Fibroblast of skin of back (primary cell): ENCODE results near the gene PCDHB16.
"Not testable (repeated sequence)": the region's sequence is repeated elsewhere in the genome, so short reads cannot be mapped to it uniquely, and the experiment has no call there.

Experiments
- DNase-seq: peaks from one replicate; pipeline ENCODE4 v3.0.0-alpha.2; 2013

Gene PCDHB16

DNA sequence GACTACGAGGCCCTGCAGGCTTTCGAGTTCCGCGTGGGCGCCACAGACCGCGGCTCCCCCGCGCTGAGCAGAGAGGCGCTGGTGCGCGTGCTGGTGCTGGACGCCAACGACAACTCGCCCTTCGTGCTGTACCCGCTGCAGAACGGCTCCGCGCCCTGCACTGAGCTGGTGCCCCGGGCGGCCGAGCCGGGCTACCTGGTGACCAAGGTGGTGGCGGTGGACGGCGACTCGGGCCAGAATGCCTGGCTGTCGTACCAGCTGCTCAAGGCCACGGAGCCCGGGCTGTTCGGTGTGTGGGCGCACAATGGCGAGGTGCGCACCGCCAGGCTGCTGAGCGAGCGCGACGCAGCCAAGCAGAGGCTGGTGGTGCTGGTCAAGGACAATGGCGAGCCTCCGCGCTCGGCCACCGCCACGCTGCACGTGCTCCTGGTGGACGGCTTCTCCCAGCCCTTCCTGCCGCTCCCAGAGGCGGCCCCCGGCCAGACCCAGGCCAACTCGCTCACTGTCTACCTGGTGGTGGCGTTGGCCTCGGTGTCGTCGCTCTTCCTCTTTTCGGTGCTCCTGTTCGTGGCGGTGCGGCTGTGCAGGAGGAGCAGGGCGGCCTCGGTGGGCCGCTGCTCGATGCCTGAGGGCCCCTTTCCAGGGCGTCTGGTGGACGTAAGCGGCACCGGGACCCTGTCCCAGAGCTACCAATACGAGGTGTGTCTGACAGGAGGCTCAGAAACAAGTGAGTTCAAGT, 2.1 kb downstream of the PCDHB16 start:
- not testable (repeated sequence) for DNase-seq

DNA sequence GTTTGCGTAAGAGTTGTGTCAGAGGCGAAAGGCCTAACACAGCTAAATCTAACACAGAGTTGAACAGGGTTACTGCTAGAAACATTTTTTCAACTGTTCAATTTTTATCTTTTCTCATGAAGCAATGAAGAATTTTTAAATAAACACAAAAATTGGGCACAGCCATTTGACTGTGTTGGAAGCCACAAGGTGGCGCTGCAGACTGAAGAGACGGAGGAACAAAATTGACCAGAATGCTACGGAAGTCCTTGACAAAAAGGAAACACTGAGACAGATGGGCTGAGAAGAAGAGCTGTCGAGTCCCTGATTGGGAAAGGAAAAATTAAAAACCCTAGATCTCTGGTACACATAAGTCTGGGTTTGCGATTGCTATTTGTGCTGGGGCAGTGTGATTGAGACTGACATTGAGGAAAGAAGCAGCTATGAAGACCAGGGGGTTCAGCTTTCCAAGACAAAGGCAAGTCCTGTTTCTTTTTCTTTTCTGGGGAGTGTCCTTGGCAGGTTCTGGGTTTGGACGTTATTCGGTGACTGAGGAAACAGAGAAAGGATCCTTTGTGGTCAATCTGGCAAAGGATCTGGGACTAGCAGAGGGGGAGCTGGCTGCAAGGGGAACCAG, 4.8 kb downstream of the PCDHB16 start, which contains the start of gene PCDHB9:
Gene PCDHB9 (plus strand): TSS at position 265 of the 616 bp plus-strand sequence. CDS start 158 bp downstream, at position 423.
- peak; percentile 7 for DNase-seq

DNA sequence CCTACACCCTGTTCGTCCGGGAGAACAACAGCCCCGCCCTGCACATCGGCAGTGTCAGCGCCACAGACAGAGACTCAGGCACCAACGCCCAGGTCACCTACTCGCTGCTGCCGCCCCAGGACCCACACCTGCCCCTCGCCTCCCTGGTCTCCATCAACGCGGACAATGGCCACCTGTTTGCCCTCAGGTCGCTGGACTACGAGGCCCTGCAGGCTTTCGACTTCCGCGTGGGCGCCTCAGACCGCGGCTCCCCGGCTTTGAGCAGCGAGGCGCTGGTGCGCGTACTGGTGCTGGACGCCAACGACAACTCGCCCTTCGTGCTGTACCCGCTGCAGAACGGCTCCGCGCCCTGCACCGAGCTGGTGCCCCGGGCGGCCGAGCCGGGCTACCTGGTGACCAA, 6.5 kb downstream of the PCDHB16 start:
- DNase-seq: not testable (repeated sequence)

DNA sequence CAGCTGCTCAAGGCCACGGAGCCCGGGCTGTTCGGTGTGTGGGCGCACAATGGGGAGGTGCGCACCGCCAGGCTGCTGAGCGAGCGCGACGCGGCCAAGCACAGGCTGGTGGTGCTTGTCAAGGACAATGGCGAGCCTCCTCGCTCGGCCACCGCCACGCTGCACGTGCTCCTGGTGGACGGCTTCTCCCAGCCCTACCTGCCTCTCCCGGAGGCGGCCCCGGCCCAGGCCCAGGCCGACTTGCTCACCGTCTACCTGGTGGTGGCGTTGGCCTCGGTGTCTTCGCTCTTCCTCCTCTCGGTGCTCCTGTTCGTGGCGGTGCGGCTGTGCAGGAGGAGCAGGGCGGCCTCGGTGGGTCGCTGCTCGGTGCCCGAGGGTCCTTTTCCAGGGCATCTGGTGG, 6.9 kb downstream of the PCDHB16 start:
- not testable (repeated sequence) for DNase-seq

DNA sequence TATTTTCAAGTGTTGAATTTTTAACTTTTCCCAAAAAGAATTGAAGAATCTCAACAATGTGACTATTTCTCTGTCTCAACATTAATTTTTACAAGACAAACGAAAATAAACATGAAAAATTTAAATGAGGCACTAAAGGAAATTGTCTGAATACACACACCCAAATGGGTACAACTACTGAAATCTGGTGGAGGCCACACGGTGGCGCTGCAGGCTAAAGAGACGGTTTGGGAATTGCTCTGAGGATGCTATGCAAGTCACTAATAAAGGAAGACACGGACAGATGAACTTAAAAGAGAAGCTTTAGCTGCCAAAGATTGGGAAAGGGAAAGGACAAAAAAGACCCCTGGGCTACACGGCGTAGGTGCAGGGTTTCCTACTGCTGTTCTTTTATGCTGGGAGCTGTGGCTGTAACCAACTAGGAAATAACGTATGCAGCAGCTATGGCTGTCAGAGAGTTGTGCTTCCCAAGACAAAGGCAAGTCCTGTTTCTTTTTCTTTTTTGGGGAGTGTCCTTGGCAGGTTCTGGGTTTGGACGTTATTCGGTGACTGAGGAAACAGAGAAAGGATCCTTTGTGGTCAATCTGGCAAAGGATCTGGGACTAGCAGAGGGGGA, 10.0 kb downstream of the PCDHB16 start, which contains the start of gene PCDHB10:
Gene PCDHB10 (plus strand): TSS at position 244 of the 616 bp plus-strand sequence. CDS start 200 bp downstream, at position 444.
- DNase-seq: peak; percentile 7

DNA sequence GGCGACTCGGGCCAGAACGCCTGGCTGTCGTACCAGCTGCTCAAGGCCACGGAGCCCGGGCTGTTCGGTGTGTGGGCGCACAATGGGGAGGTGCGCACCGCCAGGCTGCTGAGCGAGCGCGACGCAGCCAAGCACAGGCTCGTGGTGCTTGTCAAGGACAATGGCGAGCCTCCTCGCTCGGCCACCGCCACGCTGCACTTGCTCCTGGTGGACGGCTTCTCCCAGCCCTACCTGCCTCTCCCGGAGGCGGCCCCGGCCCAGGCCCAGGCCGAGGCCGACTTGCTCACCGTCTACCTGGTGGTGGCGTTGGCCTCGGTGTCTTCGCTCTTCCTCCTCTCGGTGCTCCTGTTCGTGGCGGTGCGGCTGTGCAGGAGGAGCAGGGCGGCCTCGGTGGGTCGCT, 12.1 kb downstream of the PCDHB16 start:
- DNase-seq: not testable (repeated sequence)

DNA sequence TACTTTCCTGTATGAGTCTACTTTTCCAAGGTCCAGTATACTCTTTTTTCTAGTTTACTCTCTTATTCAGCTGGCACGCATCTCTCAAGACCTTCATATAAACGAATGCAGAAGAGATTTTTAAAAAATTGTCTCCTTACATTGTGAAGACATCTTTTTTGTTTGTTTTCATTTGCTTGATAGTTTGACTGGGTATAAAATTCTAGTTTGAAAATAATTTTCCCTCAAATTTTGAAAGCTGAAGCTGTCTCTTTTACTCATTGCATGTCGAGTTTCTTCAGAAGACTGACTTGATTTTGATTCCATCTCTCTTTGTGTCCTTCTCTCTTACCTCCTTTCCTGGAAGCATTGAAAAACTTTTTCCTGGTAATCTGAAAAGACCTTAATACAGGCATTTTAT, 14.2 kb downstream of the PCDHB16 start:
- no peak for DNase-seq

DNA sequence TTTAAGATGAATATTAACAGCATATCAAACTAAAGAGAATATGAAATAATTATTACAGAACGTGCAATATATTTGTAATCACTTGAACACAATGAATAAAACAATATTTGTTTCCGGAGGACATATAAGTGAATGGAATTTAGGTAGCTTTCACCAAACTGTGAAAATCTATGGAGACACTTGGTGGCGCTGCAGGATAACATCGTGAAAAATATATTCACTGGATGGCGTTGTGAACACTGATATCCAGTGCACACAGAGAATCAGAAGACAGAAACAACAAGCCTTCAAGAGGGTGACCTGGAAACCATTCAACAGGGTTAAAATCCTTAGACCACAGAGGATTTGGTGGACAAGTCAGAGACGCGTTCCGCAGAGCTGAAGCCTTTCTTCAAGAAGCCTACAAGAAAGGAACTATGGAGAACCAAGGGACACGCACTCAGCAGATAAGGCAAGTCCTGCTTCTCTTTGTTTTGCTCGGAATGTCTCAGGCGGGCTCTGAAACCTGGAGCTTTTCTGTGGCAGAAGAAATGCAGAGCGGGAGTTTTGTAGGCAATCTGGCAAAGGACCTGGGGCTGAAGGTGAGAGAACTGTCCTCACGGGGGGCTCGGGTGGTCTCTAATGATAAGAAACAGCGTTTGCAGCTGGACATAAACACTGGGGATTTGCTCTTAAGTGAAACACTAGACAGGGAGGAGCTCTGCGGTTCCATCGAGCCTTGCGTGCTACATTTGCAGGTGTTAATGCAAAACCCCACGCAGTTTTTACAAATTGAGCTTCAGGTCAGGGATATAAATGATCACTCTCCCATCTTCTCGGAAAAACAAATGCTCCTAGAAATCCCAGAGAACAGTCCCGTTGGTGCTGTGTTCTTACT, 17.4 kb downstream of the PCDHB16 start, which contains the start of gene PCDHB11:
Gene PCDHB11 (plus strand): TSS at position 269 of the 877 bp plus-strand sequence. CDS start 148 bp downstream, at position 417.
- no peak for DNase-seq

DNA sequence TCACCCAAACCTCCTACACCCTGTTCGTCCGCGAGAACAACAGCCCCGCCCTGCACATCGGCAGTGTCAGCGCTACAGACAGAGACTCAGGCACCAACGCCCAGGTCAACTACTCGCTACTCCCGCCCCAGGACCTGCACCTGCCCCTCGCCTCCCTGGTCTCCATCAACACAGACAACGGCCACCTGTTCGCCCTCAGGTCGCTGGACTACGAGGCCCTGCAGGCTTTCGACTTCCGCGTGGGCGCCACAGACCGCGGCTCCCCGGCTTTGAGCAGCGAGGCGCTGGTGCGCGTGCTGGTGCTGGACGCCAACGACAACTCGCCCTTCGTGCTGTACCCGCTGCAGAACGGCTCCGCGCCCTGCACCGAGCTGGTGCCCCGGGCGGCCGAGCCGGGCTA, 18.9 kb downstream of the PCDHB16 start:
- not testable (repeated sequence) for DNase-seq

DNA sequence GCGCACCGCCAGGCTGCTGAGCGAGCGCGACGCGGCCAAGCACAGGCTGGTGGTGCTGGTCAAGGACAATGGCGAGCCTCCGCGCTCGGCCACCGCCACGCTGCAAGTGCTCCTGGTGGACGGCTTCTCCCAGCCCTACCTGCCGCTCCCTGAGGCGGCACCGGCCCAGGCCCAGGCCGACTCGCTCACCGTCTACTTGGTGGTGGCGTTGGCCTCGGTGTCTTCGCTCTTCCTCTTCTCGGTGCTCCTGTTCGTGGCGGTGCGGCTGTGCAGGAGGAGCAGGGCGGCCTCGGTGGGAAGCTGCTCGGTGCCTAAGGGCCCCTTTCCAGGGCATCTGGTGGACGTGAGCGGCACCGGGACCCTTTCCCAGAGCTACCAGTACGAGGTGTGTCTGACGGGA, 19.5 kb downstream of the PCDHB16 start:
- not testable (repeated sequence) for DNase-seq

DNA sequence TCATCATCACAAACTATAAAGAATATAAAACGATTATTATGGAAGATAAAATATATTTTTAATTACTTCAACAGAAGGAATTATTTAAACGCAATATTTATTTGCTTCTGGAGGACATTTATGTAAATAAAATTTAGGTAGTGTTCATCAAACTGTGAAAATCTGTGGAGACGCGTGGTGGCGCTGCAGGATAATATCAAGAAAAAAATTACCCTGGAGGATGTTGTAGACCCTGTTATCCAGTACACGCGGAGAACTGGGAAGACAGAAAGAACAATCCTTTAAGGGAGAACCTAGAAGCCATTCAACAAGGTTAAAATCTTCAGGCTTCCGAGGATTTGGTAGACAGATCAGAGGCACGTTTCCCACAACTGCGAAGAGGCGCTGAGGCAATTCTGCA, 26.3 kb downstream of the PCDHB16 start, which contains the start of gene PCDHB12:
Gene PCDHB12 (plus strand): TSS at position 242 of the 400 bp plus-strand sequence. CDS start 189 bp downstream, outside the sequence.
- DNase-seq: no peak

DNA sequence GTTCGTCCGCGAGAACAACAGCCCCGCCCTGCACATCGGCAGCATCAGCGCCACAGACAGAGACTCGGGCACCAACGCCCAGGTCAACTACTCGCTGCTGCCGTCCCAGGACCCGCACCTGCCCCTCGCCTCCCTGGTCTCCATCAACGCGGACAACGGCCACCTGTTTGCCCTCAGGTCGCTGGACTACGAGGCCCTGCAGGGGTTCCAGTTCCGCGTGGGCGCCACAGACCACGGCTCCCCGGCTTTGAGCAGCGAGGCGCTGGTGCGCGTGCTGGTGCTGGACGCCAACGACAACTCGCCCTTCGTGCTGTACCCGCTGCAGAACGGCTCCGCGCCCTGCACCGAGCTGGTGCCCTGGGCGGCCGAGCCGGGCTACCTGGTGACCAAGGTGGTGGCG, 28.1 kb downstream of the PCDHB16 start:
- not testable (repeated sequence) for DNase-seq

DNA sequence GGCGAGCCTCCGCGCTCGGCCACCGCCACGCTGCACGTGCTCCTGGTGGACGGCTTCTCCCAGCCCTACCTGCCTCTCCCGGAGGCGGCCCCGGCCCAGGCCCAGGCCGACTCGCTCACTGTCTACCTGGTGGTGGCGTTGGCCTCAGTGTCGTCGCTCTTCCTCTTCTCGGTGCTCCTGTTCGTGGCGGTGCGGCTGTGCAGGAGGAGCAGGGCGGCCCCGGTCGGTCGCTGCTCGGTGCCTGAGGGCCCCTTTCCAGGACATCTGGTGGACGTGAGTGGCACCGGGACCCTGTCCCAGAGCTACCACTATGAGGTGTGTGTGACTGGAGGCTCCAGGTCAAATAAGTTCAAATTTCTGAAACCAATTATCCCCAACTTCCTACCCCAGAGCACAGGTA, 28.7 kb downstream of the PCDHB16 start:
- DNase-seq: not testable (repeated sequence)

DNA sequence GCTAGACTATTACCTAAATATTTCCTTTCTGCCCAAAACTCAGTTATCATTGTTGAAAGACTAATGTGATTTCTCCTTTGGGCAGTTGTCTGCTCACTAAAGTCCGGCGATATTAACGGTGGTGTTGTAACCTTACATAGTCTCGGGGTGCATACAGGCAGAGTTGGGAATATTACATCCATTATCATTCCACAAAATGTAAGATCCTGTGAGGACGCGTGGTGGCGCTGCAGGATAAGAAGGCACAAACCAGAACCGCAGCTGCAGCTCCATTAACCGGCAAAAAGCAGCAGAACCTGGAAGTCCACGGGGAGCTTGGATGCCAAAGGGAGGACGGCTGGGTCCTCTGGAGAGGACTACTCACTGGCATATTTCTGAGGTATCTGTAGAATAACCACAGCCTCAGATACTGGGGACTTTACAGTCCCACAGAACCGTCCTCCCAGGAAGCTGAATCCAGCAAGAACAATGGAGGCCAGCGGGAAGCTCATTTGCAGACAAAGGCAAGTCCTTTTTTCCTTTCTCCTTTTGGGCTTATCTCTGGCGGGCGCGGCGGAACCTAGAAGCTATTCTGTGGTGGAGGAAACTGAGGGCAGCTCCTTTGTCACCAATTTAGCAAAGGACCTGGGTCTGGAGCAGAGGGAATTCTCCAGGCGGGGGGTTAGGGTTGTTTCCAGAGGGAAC, 31.6 kb downstream of the PCDHB16 start, which contains the start of gene PCDHB13:
Gene PCDHB13 (plus strand): TSS at position 264 of the 684 bp plus-strand sequence. CDS start 205 bp downstream, at position 469.
- DNase-seq: peak; percentile 9

DNA sequence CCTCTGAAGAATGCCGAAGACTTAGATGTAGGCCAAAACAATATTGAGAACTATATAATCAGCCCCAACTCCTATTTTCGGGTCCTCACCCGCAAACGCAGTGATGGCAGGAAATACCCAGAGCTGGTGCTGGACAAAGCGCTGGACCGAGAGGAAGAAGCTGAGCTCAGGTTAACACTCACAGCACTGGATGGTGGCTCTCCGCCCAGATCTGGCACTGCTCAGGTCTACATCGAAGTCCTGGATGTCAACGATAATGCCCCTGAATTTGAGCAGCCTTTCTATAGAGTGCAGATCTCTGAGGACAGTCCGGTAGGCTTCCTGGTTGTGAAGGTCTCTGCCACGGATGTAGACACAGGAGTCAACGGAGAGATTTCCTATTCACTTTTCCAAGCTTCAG, 32.4 kb downstream of the PCDHB16 start:
- DNase-seq: not testable (repeated sequence)

DNA sequence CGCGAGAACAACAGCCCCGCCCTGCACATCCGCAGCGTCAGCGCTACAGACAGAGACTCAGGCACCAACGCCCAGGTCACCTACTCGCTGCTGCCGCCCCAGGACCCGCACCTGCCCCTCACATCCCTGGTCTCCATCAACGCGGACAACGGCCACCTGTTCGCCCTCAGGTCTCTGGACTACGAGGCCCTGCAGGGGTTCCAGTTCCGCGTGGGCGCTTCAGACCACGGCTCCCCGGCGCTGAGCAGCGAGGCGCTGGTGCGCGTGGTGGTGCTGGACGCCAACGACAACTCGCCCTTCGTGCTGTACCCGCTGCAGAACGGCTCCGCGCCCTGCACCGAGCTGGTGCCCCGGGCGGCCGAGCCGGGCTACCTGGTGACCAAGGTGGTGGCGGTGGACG, 33.3 kb downstream of the PCDHB16 start:
- not testable (repeated sequence) for DNase-seq

DNA sequence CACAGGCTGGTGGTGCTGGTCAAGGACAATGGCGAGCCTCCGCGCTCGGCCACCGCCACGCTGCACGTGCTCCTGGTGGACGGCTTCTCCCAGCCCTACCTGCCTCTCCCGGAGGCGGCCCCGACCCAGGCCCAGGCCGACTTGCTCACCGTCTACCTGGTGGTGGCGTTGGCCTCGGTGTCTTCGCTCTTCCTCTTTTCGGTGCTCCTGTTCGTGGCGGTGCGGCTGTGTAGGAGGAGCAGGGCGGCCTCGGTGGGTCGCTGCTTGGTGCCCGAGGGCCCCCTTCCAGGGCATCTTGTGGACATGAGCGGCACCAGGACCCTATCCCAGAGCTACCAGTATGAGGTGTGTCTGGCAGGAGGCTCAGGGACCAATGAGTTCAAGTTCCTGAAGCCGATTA, 33.8 kb downstream of the PCDHB16 start:
- not testable (repeated sequence) for DNase-seq

DNA sequence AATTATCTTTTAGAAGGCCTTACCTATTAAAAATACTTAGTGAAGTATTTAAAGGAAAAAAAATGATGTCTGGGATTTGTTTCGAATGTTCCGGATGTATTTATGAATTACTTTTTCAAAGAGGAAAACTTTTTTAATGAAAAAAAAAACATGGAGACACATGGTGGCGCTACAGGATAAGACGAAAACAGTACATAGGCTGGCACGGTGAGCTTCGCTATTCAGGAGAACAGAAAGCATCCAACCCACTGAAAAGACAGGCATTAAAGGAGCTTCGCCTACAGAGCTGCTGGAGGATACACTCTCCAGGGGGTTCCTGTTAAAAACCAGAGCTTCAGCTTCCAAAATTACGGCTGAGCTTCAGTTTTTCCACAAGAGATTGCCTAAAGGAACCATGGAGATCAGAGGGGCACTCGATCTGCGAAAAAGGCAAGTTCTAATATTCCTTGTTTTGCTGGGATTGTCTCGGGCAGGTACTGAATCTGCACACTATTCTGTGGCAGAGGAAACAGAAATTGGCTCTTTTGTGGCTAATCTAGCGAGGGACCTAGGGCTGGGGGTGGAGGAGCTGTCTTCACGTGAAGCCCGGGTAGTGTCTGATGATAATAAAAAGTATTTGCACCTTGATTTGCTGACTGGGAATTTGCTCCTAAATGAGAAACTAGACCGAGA, 41.1 kb downstream of the PCDHB16 start, which contains the start of gene PCDHB14:
Gene PCDHB14 (plus strand): TSS at position 232 of the 672 bp plus-strand sequence. CDS start 163 bp downstream, at position 395.
- peak; percentile 12 for DNase-seq

DNA sequence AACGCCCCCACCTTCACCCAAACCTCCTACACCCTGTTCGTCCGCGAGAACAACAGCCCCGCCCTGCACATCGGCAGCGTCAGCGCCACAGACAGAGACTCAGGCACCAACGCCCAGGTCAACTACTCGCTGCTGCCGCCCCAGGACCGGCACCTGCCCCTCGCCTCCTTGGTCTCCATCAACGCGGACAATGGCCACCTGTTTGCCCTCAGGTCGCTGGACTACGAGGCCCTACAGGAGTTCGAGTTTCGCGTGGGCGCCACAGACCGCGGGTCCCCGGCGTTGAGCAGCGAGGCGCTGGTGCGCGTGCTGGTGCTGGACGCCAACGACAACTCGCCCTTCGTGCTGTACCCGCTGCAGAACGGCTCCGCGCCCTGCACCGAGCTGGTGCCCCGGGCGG, 42.7 kb downstream of the PCDHB16 start:
- not testable (repeated sequence) for DNase-seq

DNA sequence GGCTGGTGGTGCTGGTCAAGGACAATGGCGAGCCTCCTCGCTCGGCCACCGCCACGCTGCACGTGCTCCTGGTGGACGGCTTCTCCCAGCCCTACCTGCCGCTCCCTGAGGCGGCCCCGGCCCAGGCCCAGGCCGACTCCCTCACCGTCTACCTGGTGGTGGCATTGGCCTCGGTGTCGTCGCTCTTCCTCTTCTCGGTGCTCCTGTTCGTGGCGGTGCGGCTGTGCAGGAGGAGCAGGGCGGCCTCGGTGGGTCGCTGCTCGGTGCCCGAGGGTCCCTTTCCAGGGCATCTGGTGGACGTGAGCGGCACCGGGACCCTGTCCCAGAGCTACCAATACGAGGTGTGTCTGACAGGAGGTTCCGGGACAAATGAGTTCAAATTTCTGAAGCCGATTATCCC, 43.2 kb downstream of the PCDHB16 start:
- not testable (repeated sequence) for DNase-seq
